Mammary epithelial cell (primary cell): ENCODE results near the gene SMIM28.

Experiments
- CTCF ChIP-seq, 2 donors: IDR thresholded peaks in 1 of 2; conservative IDR thresholded peaks in 1 of 2; 2 replicates each; pipeline ENCODE4 v1.5.1; 2011 to 2012; ENCODE audit warnings: inconsistent platforms in 2 of 2, low read length in 2 of 2, mild to moderate bottlenecking in 2 of 2, control low read depth in 1 of 2, low read depth in 1 of 2; ENCODE audit not compliant: insufficient read depth in 1 of 2; ENCODE audit errors: extremely low read depth in 1 of 2
- EZH2 ChIP-seq: IDR thresholded peaks from 2 replicates; pipeline ENCODE4 v1.6.1; 2012; ENCODE audit warnings: low read length, inconsistent platforms, borderline replicate concordance

- TF ChIP-seq CTCF (conservative IDR thresholded peaks at IDR 0.05 in 1 of 2, IDR thresholded peaks at IDR 0.05 in 1 of 2; ENCODE audit: extremely low read depth in 1 of 2, insufficient read depth in 1 of 2, low read depth in 1 of 2, low read length in 2 of 2) (no peak), EZH2 (no peak)
Measured at GRCh38 chr6:138346302-138347195, 31.2 kb upstream of the SMIM28 start.
